Natural killer cell (primary cell): ENCODE measurements around the gene SEC14L5. TPM values are rescaled to one million over a fixed set of nuclear protein-coding genes. Genes with fewer than 3 reads are reported as not detected.
A peak's percentile ranks its signal among the peaks of the same experiment; 100 is the strongest.

Experiments used
- ATAC-seq, 3 donors: fragments of 150-1000 bp in 2 of 3; fragments of 200-7000 bp in 1 of 3; cut with Tn5 transposase; 1 replicate in 1 of 3; 2 replicates in 2 of 3; pipeline ENCODE4 v1.10.0; 2021; ENCODE audit warnings: mild to moderate bottlenecking in 2 of 3, moderate library complexity in 2 of 3
- DNase-seq, 2 donors: peaks; one replicate each; pipeline versions ENCODE4 v3.0.0 to v3.0.0-alpha.2; 2013 to 2021; ENCODE audit warnings: mixed read lengths in 1 of 2
- H3K27ac ChIP-seq: one replicate; pipeline ENCODE4 v1.5.1; 2013; ENCODE audit warnings: mild to moderate bottlenecking, low read length
- H3K27me3 ChIP-seq: one replicate; pipeline ENCODE4 v1.6.1; 2013; ENCODE audit warnings: low read length; ENCODE audit not compliant: control insufficient read depth, insufficient read depth
- H3K36me3 ChIP-seq: one replicate; pipeline ENCODE4 v1.6.1; 2013; ENCODE audit warnings: low read length; ENCODE audit not compliant: control insufficient read depth, insufficient read depth
- H3K4me1 ChIP-seq: one replicate; pipeline ENCODE4 v1.6.1; 2013; ENCODE audit warnings: low read length; ENCODE audit not compliant: control insufficient read depth, insufficient read depth
- H3K4me3 ChIP-seq: one replicate; pipeline ENCODE4 v1.5.1; 2013; ENCODE audit warnings: low read length
- H3K9me3 ChIP-seq: one replicate; pipeline ENCODE4 v1.6.1; 2013; ENCODE audit warnings: low read length; ENCODE audit not compliant: control insufficient read depth, insufficient read depth
- H3K27ac Mint-ChIP-seq, 2 donors: one replicate each; pipeline ENCODE4 v1.8.0; 2022; ENCODE audit warnings: mild to moderate bottlenecking in 2 of 2, mixed read lengths in 2 of 2, moderate library complexity in 1 of 2
- H3K27me3 Mint-ChIP-seq, 2 donors: one replicate each; pipeline ENCODE4 v1.8.0; 2022; ENCODE audit warnings: low read depth in 2 of 2, mixed read lengths in 2 of 2
- H3K36me3 Mint-ChIP-seq: one replicate; pipeline ENCODE4 v1.8.0; 2022; ENCODE audit warnings: mixed read lengths
- H3K4me1 Mint-ChIP-seq, 2 donors: one replicate each; pipeline ENCODE4 v1.8.0; 2022; ENCODE audit warnings: mixed read lengths in 2 of 2
- H3K4me3 Mint-ChIP-seq: one replicate; pipeline ENCODE4 v1.8.0; 2022; ENCODE audit warnings: mild to moderate bottlenecking, moderate library complexity, mixed read lengths
- H3K9me3 Mint-ChIP-seq, 2 donors: one replicate each; pipeline ENCODE4 v1.8.0; 2022; ENCODE audit warnings: mixed read lengths in 2 of 2
- WGBS: methylation state at CpG from one replicate; pipeline ENCODE4 v1.1.7; 2013; ENCODE audit warnings: missing lambda C conversion rate; ENCODE audit not compliant: insufficient coverage; 5-methylcytosine and 5-hydroxymethylcytosine counted together
- intact Hi-C: fragments of 100-400 bp; cut with micrococcal nuclease; formaldehyde crosslinking; loops from one replicate; pipeline ENCODE4 v1.14.2; 2022
- total RNA-seq, 4 donors: library from RNA; stranded (reverse); fragments of 120-200 nt in 1 of 4; gene quantifications; one replicate each; pipeline versions ENCODE4 v1.2.3 to v1.2.4, GENCODE V29; 2013 to 2022
- TF ChIP-seq, protein P1 (sequence below): fragments of 200-600 bp; IDR thresholded peaks from one replicate; pipeline ENCODE4 v1.8.0; 2022; ENCODE audit warnings: antibody characterized with exemption

Gene SEC14L5
- total RNA-seq: 1 to 10 TPM in 1 of 3 donors, under 1 TPM in 2; 0.27 to 1.1 (median 0.93) TPM
- total RNA-seq (2013): 0.88 TPM

DNA sequence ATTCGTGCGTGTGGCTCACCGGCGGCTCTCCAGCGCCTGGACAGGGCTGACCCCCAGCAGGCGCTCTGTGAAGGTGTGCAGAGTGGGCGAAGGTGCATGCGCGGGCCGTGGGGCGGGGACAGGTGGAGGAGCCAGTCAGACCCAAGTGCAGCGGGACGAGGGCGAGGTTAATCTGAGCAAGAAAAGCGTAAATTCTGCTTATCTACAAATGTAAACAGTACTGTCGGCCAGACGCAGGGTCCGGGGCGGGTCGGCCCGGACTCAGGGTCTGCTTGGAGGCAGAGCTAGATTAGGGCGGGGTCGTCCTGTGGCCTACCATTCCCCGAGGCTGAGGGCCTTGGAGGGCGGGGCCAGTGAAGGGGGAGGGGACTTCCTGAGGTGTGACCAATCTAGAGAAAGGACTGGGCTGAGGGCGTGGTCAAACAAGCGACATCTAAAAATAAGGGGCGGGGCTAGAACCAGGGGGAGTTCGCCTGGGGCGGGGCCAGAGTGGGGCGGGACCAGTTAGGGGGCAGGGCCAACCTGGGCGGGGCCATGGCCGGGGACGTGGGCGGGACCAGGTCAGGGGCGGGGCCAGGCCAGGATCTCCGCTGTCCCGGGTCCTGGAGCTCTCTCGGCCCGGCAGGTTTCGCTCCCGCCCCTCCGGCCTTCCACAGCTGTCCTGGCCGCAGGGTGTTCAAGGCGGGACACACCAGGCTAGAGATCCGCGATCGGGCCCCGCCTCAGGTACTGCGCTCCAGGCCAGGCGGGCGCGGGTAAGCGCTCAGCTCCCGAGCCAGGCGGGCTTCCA, at the start of gene SEC14L5:
TSS of gene SEC14L5 (plus strand) at position 611 of the 790 bp plus-strand sequence. CDS start 994 bp downstream, outside the sequence.
- H3K4me1 Mint-ChIP-seq: peaks cover 13 to 16% of the 10 kb centered on the region in 2 donors
- H3K36me3 ChIP-seq: no peaks in the 10 kb centered on the region
- peaks cover 17% of the 10 kb centered on the region for H3K27me3 ChIP-seq
- H3K27ac ChIP-seq: no peak within 1 kb of the TSS
- H3K36me3 Mint-ChIP-seq: no peaks in the 10 kb centered on the region
- H3K27me3 Mint-ChIP-seq: peaks cover 9 to 29% of the 10 kb centered on the region in 2 donors
- TF ChIP-seq, protein P1, sequence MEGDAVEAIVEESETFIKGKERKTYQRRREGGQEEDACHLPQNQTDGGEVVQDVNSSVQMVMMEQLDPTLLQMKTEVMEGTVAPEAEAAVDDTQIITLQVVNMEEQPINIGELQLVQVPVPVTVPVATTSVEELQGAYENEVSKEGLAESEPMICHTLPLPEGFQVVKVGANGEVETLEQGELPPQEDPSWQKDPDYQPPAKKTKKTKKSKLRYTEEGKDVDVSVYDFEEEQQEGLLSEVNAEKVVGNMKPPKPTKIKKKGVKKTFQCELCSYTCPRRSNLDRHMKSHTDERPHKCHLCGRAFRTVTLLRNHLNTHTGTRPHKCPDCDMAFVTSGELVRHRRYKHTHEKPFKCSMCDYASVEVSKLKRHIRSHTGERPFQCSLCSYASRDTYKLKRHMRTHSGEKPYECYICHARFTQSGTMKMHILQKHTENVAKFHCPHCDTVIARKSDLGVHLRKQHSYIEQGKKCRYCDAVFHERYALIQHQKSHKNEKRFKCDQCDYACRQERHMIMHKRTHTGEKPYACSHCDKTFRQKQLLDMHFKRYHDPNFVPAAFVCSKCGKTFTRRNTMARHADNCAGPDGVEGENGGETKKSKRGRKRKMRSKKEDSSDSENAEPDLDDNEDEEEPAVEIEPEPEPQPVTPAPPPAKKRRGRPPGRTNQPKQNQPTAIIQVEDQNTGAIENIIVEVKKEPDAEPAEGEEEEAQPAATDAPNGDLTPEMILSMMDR: no peak
- intact Hi-C loops: loop anchor here (10.0 kb wide), 1 partner anchor 137 kb away; the partner anchor contains the start of gene EEF2KMT
- no peaks in the 10 kb centered on the region for H3K9me3 Mint-ChIP-seq
- peak within 1 kb of the TSS in 1 of 2 donors; percentile 19 for H3K27ac Mint-ChIP-seq
- peak within 1 kb of the TSS; percentile 25 for H3K4me3 ChIP-seq
- peak within 1 kb of the TSS; percentile 87 for H3K4me3 Mint-ChIP-seq
- H3K9me3 ChIP-seq: no peaks in the 10 kb centered on the region
- DNase-seq: peak; percentile 78 to 94
- 2% methylated on average over 56 of the region's 56 CpGs for WGBS
- peak; percentile 96 to 99 (median 98) for ATAC-seq
- peaks cover 19% of the 10 kb centered on the region for H3K4me1 ChIP-seq

DNA sequence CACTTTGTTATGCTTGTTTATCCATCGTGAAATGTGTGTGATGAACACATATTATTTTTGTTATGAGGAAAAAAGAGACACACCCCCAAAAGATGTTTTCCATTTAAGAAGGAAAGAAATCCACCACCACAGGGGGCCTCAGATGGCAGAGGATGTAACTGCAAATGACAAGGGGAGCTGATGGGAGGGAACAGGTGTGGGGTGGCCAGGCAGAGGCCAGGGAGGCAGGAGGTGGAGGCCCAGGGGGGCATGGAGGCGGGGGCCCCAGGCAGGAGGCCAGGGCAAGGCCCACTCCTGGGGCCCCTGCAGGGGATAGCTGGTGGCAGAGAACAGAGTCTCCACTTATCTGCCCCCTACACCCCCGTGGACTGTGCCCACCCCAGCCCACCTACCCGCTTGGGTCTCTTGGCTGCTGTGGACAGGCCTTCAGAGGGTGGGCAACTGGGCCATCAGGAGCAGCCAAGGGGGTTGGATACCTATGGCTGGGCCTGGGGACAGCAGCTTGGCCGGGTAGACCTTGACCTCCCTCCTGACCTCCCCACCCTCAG, 49.2 kb upstream of the SEC14L5 start:
- no peaks in the 10 kb centered on the region for H3K27me3 ChIP-seq
- no peaks in the 10 kb centered on the region for H3K4me1 ChIP-seq
- no peak overlapping the region for H3K27ac ChIP-seq
- H3K4me1 Mint-ChIP-seq: no peaks in the 10 kb centered on the region
- H3K27me3 Mint-ChIP-seq: peaks cover 15 to 16% of the 10 kb centered on the region in 2 donors
- intact Hi-C loops: no loop called here
- ATAC-seq (no peak), DNase-seq (no peak)
- no peak overlapping the region for H3K4me3 ChIP-seq
- no peaks in the 10 kb centered on the region for H3K36me3 Mint-ChIP-seq
- no peaks in the 10 kb centered on the region for H3K9me3 ChIP-seq
- TF ChIP-seq, protein P1: no peak
- H3K9me3 Mint-ChIP-seq: no peaks in the 10 kb centered on the region
- 83% methylated on average over 4 of the region's 5 CpGs for WGBS
- no peaks in the 10 kb centered on the region for H3K36me3 ChIP-seq
- no peak overlapping the region for H3K27ac Mint-ChIP-seq
- H3K4me3 Mint-ChIP-seq: no peak overlapping the region

DNA sequence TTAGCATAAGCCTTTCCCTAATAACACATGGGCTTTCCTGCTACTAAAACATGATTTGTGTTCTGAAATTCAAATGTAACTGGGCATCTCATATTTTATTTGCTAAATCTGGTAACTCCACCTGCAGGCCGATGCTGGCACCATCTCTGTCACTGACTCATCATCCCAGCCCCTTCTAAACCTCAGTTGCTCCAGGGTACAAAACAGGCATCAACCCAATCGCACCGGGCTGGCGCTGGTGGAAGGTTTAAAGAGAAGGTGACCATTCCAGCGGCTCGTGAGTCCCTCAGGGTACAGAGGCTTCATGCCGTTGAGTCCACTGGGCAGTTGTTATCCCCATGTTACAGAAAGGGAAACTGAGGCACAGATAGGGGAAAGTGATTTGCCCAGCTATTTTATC, 48.3 kb upstream of the SEC14L5 start:
- Mint-ChIP-seq H3K27ac (no peak overlapping the region), H3K4me1 (no peaks in the 10 kb centered on the region), H3K27me3 (peaks cover 7 to 8% of the 10 kb centered on the region in 2 donors), H3K36me3 (no peaks in the 10 kb centered on the region), H3K4me3 (no peak overlapping the region), H3K9me3 (no peaks in the 10 kb centered on the region)
- no peaks in the 10 kb centered on the region for H3K9me3 ChIP-seq
- H3K36me3 ChIP-seq: no peaks in the 10 kb centered on the region
- TF ChIP-seq, protein P1: no peak
- H3K4me3 ChIP-seq: no peak overlapping the region
- intact Hi-C loops: no loop called here
- no peaks in the 10 kb centered on the region for H3K4me1 ChIP-seq
- 94% methylated on average over 7 of the region's 7 CpGs for WGBS
- H3K27ac ChIP-seq: no peak overlapping the region
- H3K27me3 ChIP-seq: no peaks in the 10 kb centered on the region
- DNase-seq (no peak), ATAC-seq (no peak)
